Neural crest cell (in vitro differentiated cells): Measurements from ENCODE around the gene GABARAP. TPM values are rescaled to one million over a fixed set of nuclear protein-coding genes. Genes with fewer than 3 reads are reported as not detected.

ENCODE experiments used
- DNase-seq: peaks from one replicate; pipeline ENCODE4 v3.0.0; 2021; ENCODE audit warnings: low read depth, mixed read lengths, low spot score
- H3K27ac Mint-ChIP-seq: one replicate; pipeline ENCODE4 v1.8.0; 2021; ENCODE audit warnings: mild to moderate bottlenecking, mixed read lengths; ENCODE audit not compliant: unreplicated experiment
- H3K27me3 Mint-ChIP-seq: 2 replicates; pipeline ENCODE4 v1.8.0; 2021; ENCODE audit warnings: low read depth, mild to moderate bottlenecking, mixed read lengths
- H3K36me3 Mint-ChIP-seq: 2 replicates; pipeline ENCODE4 v1.8.0; 2021; ENCODE audit warnings: low read depth, mild to moderate bottlenecking, mixed read lengths
- H3K4me1 Mint-ChIP-seq: 2 replicates; pipeline ENCODE4 v1.8.0; 2021; ENCODE audit warnings: mixed read lengths
- H3K4me3 Mint-ChIP-seq: one replicate; pipeline ENCODE4 v1.8.0; 2021; ENCODE audit warnings: mild to moderate bottlenecking, mixed read lengths
- H3K9me3 Mint-ChIP-seq: 2 replicates; pipeline ENCODE4 v1.8.0; 2021; ENCODE audit warnings: mixed read lengths
- total RNA-seq: library from RNA; stranded (reverse); gene quantifications from 2 replicates; pipeline ENCODE4 v1.2.1, GENCODE V29; 2021
- TF ChIP-seq, protein P1 (sequence below): fragments of 200-600 bp; sonication (generic); conservative IDR thresholded peaks from 2 replicates; pipeline ENCODE4 v1.5.0; 2021; ENCODE audit warnings: antibody characterized with exemption, mild to moderate bottlenecking

GABARAP gene
- total RNA-seq, 1 donor from 2014 or later: 470 TPM

DNA sequence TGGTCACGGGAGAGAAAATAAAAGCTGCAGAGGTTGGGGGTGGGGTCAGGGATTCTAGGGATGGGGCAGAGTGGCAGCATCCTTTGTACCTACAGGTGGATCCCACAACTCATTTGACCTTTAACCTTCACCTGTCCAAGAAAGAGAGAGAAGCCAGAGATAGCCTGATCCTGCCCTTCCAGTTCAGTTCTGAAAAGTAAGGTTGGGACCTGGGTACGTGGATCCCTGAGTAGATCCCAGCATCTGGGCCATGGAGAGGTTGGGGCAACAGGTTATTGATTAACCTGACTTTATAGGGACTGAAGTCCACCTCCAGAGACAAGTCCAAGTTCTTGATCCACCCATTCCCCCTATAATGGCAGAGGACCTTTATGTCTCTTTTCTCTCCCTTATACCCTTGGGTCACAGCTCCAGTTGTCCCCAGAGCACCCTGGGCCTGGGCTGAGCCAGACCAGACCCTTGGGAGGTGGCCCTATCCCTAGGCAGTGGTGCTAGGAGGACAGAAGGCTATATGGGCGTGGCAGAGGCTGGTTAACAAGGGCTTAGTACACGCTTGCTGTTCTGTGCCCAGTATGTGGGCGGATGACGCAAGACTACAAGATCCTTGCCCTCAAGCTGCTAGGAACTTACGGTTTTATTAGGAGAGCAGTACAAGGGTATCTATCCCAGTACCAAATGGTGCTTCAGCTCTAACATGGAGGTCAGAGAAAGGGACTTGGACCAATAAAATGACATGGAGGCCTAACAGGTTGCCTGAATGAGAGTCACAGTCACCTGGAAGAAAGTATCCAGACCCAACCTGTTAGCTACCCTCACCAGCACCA is 16.7 kb upstream of the GABARAP start:
- Mint-ChIP-seq H3K27ac (no peak overlapping the region), H3K4me3 (peak overlapping the region; percentile 19), H3K36me3 (peaks cover 17% of the 10 kb centered on the region), H3K4me1 (peaks cover 11% of the 10 kb centered on the region), H3K27me3 (peaks cover 58% of the 10 kb centered on the region), H3K9me3 (no peaks in the 10 kb centered on the region)
- TF ChIP-seq, protein P1, sequence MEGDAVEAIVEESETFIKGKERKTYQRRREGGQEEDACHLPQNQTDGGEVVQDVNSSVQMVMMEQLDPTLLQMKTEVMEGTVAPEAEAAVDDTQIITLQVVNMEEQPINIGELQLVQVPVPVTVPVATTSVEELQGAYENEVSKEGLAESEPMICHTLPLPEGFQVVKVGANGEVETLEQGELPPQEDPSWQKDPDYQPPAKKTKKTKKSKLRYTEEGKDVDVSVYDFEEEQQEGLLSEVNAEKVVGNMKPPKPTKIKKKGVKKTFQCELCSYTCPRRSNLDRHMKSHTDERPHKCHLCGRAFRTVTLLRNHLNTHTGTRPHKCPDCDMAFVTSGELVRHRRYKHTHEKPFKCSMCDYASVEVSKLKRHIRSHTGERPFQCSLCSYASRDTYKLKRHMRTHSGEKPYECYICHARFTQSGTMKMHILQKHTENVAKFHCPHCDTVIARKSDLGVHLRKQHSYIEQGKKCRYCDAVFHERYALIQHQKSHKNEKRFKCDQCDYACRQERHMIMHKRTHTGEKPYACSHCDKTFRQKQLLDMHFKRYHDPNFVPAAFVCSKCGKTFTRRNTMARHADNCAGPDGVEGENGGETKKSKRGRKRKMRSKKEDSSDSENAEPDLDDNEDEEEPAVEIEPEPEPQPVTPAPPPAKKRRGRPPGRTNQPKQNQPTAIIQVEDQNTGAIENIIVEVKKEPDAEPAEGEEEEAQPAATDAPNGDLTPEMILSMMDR: no peak
- no peak for DNase-seq

DNA sequence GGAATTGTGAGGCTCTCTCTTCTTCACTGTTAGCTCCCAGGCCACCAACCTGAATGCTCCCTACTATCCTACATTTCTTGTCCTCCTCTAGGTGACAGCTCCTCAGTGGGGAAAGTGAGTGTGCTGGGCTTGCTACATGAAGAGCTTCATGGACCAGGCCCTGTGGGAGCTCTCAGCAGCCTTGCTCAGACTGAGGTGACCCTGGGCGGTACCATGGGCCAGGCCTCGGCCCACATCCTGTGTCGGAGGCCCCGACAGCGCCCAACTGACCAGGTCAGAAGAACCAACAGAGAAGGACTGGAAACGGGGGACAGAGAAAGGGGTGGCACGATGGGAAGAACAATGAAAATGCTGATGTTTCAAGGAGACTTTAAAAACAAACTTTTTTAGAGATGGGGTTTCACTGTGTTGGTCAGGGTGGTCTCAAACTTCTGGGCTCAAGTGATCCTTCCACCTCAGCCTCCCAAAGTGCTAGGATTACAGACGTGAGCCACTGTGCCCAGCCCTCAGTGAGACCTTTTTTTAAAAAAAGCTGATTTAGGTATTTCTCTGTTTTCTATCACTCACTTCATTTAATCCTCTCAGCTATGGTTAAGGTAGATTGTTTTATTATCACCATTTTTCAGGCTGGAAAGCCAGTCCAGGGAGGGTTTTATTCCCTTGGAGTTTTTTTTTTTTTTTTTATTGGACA is 14.7 kb upstream of the GABARAP start:
- peaks cover 22% of the 10 kb centered on the region for H3K36me3 Mint-ChIP-seq

DNA sequence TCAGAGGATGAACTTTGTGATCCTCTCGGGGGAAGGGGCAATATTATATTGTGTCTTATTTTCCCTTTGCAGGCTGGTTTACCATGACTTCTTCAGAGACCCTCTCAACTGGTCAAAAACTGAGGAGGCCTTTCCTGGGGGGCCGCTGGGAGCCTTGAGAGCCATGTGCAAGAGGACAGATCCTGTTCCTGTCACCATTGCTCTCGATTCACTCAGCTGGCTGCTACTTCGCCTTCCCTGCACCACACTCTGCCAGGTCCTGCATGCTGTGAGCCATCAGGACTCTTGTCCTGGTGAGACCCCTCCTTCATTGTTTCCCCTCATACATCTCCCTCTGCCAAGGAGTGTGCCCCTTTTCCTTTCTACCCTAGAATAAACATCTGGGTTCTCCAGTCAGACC is 12.3 kb upstream of the GABARAP start:
- TF ChIP-seq, protein P1: no peak
- H3K4me3 Mint-ChIP-seq: peak overlapping the region; percentile 84
- H3K9me3 Mint-ChIP-seq: no peaks in the 10 kb centered on the region
- H3K27ac Mint-ChIP-seq: no peak overlapping the region
- peaks cover 23% of the 10 kb centered on the region for H3K36me3 Mint-ChIP-seq
- no peak for DNase-seq
- peaks cover 32% of the 10 kb centered on the region for H3K4me1 Mint-ChIP-seq
- peaks cover 16% of the 10 kb centered on the region for H3K27me3 Mint-ChIP-seq

More for the DNA sequence above, 14.7 kb upstream of the GABARAP start:
- Mint-ChIP-seq H3K4me1 (peaks cover 15% of the 10 kb centered on the region), H3K27ac (no peak overlapping the region), H3K9me3 (no peaks in the 10 kb centered on the region), H3K27me3 (peaks cover 38% of the 10 kb centered on the region), H3K4me3 (peak overlapping the region; percentile 53)
- TF ChIP-seq, protein P1: no peak
- DNase-seq: no peak

DNA sequence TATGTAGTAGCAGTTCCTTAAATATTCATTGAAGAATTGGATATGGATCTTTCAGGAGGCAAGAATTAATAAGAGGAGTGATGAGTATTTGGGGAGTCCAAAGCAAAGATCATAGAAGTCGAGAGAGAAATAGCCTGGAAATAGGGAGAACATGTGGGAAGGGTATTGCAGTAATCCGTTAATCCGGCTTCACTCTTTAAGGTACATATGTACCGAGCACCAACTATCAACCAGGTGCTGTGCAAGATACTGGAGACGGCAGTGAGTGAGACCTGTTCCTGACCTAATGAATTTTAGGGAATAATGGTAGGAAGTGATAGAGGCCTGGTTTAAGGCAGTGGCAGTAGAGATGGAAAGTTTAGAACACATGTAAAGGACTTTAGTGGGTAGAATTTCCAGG is 10.8 kb upstream of the GABARAP start:
- H3K4me3 Mint-ChIP-seq: peak overlapping the region; percentile 95
- H3K36me3 Mint-ChIP-seq: peaks cover 18% of the 10 kb centered on the region
- peaks cover 7% of the 10 kb centered on the region for H3K27me3 Mint-ChIP-seq
- TF ChIP-seq, protein P1: no peak
- H3K4me1 Mint-ChIP-seq: peaks cover 41% of the 10 kb centered on the region
- no peaks in the 10 kb centered on the region for H3K9me3 Mint-ChIP-seq
- no peak for DNase-seq
- H3K27ac Mint-ChIP-seq: peak overlapping the region; percentile 100

DNA sequence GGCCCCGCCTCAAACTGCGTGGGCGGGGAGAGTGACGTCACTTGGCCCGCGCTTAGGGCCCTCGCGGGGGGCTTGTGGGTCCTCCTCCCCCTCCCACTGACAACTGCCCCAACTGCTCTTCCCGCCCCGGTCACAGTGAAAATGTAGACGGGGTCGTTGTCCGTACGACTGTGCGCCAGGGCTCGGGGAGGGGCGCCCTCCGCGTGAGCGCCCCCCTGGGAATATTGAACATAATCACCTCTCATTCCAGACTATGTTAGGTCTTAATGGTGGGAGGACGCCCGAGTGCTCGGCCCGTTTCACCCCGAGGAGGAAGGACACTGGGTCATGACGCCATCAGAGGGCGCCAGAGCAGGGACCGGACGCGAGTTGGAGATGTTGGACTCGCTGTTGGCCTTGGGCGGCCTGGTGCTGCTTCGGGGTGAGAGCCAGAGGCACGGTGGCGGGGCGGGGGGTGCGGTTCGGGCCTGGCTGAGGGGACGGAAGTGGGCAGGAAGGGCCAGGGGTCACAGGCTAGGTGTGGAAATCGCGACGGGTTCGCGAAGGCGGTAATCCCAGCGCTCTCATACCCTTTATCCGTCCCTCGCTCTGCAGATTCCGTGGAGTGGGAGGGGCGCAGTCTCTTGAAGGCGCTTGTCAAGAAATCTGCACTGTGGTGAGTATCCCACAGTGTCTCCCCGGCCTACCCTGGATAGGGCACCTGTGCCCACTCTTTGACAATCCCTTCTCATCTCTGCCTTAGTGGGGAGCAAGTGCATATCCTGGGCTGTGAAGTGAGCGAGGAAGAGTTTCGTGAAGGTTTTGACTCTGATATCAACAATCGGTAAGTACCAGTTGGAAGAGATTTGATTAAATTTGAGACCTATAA is 10.2 kb upstream of the GABARAP start, which contains the start of gene ELP5:
Gene ELP5, plus strand, starts transcription at position 40 of the 868 bp plus-strand sequence. Its CDS starts 336 bp downstream, at position 376.
- Mint-ChIP-seq H3K9me3 (no peaks in the 10 kb centered on the region), H3K4me1 (peaks cover 41% of the 10 kb centered on the region), H3K27me3 (peaks cover 7% of the 10 kb centered on the region), H3K27ac (peak within 1 kb of the TSS; percentile 100), H3K4me3 (peak within 1 kb of the TSS; percentile 99), H3K36me3 (peaks cover 18% of the 10 kb centered on the region)
- TF ChIP-seq, protein P1: no peak
- DNase-seq: peak; percentile 85
